ENCODE data around the gene EAPP. TPM values are rescaled to one million over a fixed set of nuclear protein-coding genes. Genes with fewer than 3 reads are reported as not detected.
A peak's percentile ranks its signal among the peaks of the same experiment; 100 is the strongest.

Gene EAPP, protein sequence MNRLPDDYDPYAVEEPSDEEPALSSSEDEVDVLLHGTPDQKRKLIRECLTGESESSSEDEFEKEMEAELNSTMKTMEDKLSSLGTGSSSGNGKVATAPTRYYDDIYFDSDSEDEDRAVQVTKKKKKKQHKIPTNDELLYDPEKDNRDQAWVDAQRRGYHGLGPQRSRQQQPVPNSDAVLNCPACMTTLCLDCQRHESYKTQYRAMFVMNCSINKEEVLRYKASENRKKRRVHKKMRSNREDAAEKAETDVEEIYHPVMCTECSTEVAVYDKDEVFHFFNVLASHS
- 40.7 and 43.2 TPM in 2 replicates for total RNA-seq

DNA sequence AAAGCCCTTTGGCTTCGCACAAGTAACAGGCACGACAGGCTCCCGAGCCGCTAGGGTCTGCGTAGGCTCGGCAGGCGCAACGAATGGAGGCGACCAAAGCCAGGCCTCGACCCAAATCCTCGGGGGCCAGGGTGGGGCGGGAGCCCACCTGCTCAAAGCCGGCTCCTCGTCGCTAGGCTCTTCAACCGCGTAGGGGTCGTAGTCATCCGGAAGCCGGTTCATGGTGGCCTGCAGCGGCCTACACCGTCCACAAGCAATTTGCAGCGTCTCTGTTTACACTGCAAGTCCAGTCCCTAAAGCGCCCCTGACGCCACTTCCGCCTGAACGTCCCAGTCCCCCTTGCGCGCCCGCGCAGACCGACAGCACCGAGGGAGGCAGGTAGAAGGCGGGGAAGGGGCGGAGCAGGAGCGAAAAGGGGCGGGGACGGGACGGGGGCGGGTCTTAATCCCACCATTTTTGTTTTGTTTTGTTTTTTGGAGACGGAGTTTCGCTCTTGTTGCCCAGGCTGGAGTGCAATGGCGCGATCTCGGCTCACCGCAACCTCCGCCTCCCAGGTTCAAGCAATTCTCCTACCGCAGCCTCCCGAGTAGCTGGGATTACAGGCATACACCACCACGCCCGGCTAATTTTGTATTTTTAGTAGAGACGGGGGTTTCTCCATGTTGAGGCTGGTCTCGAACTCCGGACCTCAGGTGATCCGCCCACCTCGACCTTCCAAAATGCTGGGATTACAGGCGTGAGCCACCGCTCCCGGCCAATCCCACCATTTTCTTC is at the start of gene EAPP:
TSS of gene EAPP (minus strand) at position 295 of the 774 bp plus-strand sequence. CDS start at position 222, 73 bp downstream.
- peaks cover 34% of the 10 kb centered on the region for H3K4me1 Mint-ChIP-seq
- H3K4me3 Mint-ChIP-seq, result peak within 1 kb of the TSS; percentile 99
- intact Hi-C loops (cut with micrococcal nuclease), result loop anchor here (5.0 to 10.0 kb wide), 9 partner anchors 77 to 1775 kb away; partner anchors contain the start of genes BRMS1L, NFKBIA, PPP2R3C and PRORP
- DNase-seq, result peak; percentile 86
- no peaks in the 10 kb centered on the region for H3K9me3 Mint-ChIP-seq
- peaks cover 16% of the 10 kb centered on the region for H3K36me3 Mint-ChIP-seq (ENCODE audit: low read depth)
- ChIA-PET CTCF (no interaction called here), POLR2A (interaction anchor here (1.3 kb wide), 1 partner anchor 865 kb away, joined by 4 read pairs; the partner anchor contains the start of gene NFKBIA)
- ATAC-seq (ENCODE audit: low read depth), result peak; percentile 99
- H3K27me3 Mint-ChIP-seq, result no peaks in the 10 kb centered on the region
- TF ChIP-seq, protein P1, sequence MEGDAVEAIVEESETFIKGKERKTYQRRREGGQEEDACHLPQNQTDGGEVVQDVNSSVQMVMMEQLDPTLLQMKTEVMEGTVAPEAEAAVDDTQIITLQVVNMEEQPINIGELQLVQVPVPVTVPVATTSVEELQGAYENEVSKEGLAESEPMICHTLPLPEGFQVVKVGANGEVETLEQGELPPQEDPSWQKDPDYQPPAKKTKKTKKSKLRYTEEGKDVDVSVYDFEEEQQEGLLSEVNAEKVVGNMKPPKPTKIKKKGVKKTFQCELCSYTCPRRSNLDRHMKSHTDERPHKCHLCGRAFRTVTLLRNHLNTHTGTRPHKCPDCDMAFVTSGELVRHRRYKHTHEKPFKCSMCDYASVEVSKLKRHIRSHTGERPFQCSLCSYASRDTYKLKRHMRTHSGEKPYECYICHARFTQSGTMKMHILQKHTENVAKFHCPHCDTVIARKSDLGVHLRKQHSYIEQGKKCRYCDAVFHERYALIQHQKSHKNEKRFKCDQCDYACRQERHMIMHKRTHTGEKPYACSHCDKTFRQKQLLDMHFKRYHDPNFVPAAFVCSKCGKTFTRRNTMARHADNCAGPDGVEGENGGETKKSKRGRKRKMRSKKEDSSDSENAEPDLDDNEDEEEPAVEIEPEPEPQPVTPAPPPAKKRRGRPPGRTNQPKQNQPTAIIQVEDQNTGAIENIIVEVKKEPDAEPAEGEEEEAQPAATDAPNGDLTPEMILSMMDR (IDR thresholded peaks at IDR 0.05), result no peak
- peak within 1 kb of the TSS; percentile 97 for H3K27ac Mint-ChIP-seq

DNA sequence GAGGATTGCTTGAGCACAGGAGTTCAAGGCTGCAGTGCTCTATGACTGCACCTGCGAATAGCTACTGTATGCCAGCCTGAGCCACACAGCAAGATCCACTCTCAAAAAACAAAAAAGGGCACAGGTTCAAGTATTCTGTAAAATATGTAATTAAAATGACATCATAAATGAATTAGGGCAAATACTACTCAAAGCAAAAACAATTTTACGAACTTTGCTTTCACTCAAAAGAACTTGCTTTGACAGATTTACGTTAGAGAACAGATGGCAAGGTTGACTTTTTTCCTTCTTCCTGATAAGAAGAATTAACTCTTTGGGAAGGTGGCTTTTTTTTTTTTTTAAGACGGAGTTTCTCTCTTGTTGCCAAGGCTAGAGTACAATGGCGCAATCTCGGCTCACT is 44.0 kb upstream of the EAPP start:
- POLR2A ChIA-PET, result no interaction called here
- DNase-seq (no peak), ATAC-seq (ENCODE audit: low read depth) (no peak)
- TF ChIP-seq, protein P1 (IDR thresholded peaks at IDR 0.05), result no peak
- peaks cover 63% of the 10 kb centered on the region for H3K36me3 Mint-ChIP-seq (ENCODE audit: low read depth)
- no peak overlapping the region for H3K4me3 Mint-ChIP-seq
- no peaks in the 10 kb centered on the region for H3K27me3 Mint-ChIP-seq
- H3K4me1 Mint-ChIP-seq, result no peaks in the 10 kb centered on the region
- no peaks in the 10 kb centered on the region for H3K9me3 Mint-ChIP-seq
- CTCF ChIA-PET, result no interaction called here
- H3K27ac Mint-ChIP-seq, result no peak overlapping the region
- intact Hi-C loops (cut with micrococcal nuclease), result no loop called here

DNA sequence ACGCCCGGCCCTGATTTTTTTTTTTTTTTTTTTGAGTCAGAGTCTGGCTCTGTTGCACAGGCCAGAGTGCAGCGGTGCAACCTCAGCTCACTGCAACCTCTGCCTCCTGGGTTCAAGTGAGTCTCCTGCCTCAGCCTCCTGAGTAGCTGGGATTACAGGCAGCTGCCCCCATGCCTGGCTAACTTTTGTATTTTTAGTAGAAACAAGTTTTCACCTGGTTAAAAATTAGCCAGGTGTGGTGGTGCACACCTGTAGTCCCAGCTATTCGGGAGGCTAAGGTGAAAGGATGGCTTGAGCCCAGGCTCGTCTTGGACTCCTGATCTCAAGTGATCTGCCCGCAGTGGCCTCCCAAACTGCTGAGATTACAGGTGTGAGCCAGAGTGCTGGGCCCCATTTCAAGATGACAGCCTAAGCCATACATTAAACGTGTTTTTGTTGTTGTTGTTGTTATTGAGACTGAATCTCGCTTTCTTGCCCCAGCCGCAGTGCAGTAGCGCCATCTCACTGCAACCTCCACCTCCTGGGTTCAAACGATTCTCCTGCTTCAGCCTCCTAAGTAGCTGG is 42.7 kb upstream of the EAPP start:
- ChIA-PET POLR2A (no interaction called here), CTCF (no interaction called here)
- Mint-ChIP-seq H3K4me3 (no peak overlapping the region), H3K9me3 (no peaks in the 10 kb centered on the region), H3K36me3 (ENCODE audit: low read depth) (peaks cover 64% of the 10 kb centered on the region), H3K27me3 (no peaks in the 10 kb centered on the region), H3K27ac (no peak overlapping the region), H3K4me1 (no peaks in the 10 kb centered on the region)
- ATAC-seq (ENCODE audit: low read depth) (no peak), DNase-seq (no peak)
- TF ChIP-seq, protein P1 (IDR thresholded peaks at IDR 0.05), result no peak
- intact Hi-C loops (cut with micrococcal nuclease), result no loop called here

DNA sequence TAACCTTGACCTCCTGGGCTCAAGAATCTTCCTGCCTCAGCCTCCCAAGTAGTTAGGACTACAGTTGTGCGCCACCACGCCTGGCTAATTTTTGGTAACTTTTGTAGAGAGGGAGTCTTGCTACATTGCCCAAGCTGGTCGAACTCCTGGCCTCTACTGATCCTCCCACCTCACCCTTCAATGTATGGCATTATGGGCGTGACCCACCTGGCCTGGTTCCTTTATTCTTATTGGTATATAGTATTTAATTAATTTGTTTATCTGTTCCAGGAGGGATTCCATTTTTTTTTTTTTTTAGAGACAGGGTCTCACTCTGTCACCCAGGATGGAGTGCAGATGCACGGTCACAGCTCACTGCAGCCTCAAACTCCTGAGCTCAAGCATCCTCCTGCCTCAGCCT is 40.9 kb upstream of the EAPP start:
- Mint-ChIP-seq H3K4me3 (no peak overlapping the region), H3K4me1 (no peaks in the 10 kb centered on the region), H3K27ac (no peak overlapping the region), H3K27me3 (no peaks in the 10 kb centered on the region), H3K36me3 (ENCODE audit: low read depth) (peaks cover 61% of the 10 kb centered on the region), H3K9me3 (no peaks in the 10 kb centered on the region)
- DNase-seq, result no peak
- no peak for ATAC-seq (ENCODE audit: low read depth)
- TF ChIP-seq, protein P1 (IDR thresholded peaks at IDR 0.05), result no peak
- ChIA-PET POLR2A (no interaction called here), CTCF (no interaction called here)
- intact Hi-C loops (cut with micrococcal nuclease), result no loop called here

DNA sequence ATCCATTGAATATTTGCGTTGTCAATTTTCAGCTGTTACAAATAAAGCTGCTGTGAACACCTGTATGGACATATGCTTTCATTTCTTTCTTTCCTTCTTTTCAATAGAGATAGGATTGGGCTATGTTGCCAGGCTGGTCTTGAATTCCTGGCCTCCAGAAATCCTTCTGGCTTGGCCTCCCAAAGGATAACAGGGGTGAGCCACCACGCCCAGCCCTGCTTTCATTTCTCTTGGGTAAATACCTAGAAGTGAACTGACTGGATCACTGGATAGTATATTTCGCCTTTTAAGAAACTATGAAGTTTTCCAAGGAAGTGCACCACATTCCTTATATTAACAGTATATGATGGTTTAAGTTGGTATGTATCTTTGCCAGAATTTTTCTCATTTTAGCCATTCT is 32.3 kb upstream of the EAPP start:
- Mint-ChIP-seq H3K36me3 (ENCODE audit: low read depth) (peaks cover 58% of the 10 kb centered on the region), H3K27me3 (no peaks in the 10 kb centered on the region), H3K9me3 (no peaks in the 10 kb centered on the region), H3K4me1 (no peaks in the 10 kb centered on the region), H3K27ac (no peak overlapping the region), H3K4me3 (no peak overlapping the region)
- intact Hi-C loops (cut with micrococcal nuclease), result no loop called here
- no peak for DNase-seq
- ATAC-seq (ENCODE audit: low read depth), result no peak
- TF ChIP-seq, protein P1 (IDR thresholded peaks at IDR 0.05), result no peak
- ChIA-PET POLR2A (no interaction called here), CTCF (no interaction called here)
